Activated naive CD4-positive, alpha-beta T cell treated with anti-CD3 and anti-CD28 coated beads, Interleukin-2, amount 50 U/mL, for 72 hours (primary cell): ENCODE measurements around the gene CTNNA3. TPM values are rescaled to one million over a fixed set of nuclear protein-coding genes. Genes with fewer than 3 reads are reported as not detected.

Experiments
- ATAC-seq, 2 donors: fragments of 150-1000 bp; cut with Tn5 transposase; 2 replicates each; pipeline ENCODE4 v1.10.0; 2021; ENCODE audit warnings: mild to moderate bottlenecking in 2 of 2, moderate library complexity in 2 of 2
- DNase-seq, 2 donors: peaks; one replicate each; pipeline ENCODE4 v3.0.0; 2021 to 2022; ENCODE audit warnings: low spot score in 2 of 2
- H3K27ac Mint-ChIP-seq, 2 donors: one replicate each; pipeline ENCODE4 v1.8.0; 2022; ENCODE audit warnings: mild to moderate bottlenecking in 2 of 2, mixed read lengths in 2 of 2
- H3K36me3 Mint-ChIP-seq, 2 donors: one replicate each; pipeline ENCODE4 v1.8.0; 2022; ENCODE audit warnings: mixed read lengths in 2 of 2
- H3K9me3 Mint-ChIP-seq, 2 donors: one replicate each; pipeline ENCODE4 v1.8.0; 2022; ENCODE audit warnings: mixed read lengths in 2 of 2
- total RNA-seq, 2 donors: library from RNA; stranded (reverse); gene quantifications; one replicate each; pipeline ENCODE4 v1.2.3, GENCODE V29; 2022

The CTNNA3 gene
- total RNA-seq, 2 donors from 2014 or later = 0.30 to 0.39 TPM

DNA sequence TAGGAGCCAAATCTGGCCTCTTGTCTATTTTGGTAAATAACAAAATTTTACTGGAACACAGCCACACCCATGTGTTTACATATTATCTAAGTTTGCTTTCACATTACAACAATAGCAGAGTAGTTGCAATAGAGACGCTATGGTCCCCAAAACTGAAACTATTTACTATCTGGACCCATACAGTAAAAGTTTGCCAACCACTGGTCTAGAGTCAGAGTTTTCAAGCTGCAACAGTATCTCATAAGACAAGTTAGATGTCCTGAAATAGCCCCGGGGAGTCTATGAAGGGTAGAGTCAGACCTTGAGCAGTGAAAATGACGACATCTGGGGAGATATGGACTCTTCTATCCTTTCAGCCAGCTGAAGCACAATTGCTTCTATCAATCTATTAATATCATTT, 74.2 kb downstream of the CTNNA3 start:
- Mint-ChIP-seq H3K36me3 (no peaks in the 10 kb centered on the region), H3K9me3 (peaks cover 0 to 4% of the 10 kb centered on the region in 2 donors), H3K27ac (no peak overlapping the region)
- DNase-seq (no peak), ATAC-seq (no peak)

GRCh38 chr10:67618116-67618515, 77.9 kb downstream of the CTNNA3 start:
- Mint-ChIP-seq H3K36me3 (no peaks in the 10 kb centered on the region), H3K27ac (no peak overlapping the region), H3K9me3 (no peaks in the 10 kb centered on the region)
- ATAC-seq = no peak
- DNase-seq = no peak

- DNase-seq (peak in 1 of 2 donors; percentile 38), ATAC-seq (peak; percentile 99 to 100)
- no peaks in the 10 kb centered on the region for H3K36me3 Mint-ChIP-seq
- no peaks in the 10 kb centered on the region for H3K9me3 Mint-ChIP-seq
- H3K27ac Mint-ChIP-seq = peak overlapping the region in 1 of 2 donors; percentile 44
Measured at GRCh38 chr10:67612577-67613537, 83.1 kb downstream of the CTNNA3 start.

DNA sequence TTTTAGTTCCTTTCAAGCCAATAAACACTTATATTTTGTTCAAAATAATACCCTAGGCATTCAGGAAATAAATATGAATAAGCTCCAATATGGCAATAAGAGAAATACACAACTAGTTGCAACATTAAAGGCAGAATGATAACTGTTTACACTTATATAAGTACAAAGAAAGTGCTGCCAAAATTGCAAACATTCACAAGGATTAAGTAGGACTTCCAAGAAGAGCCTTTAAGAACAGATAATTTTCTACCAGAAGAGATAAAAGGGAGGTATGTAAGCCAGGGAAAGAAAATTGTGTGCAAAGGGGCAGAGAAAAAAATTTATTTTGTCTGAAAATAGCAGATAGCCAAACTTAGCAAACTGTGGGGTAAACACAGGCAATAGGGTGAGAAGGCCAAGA, 83.8 kb downstream of the CTNNA3 start:
- ATAC-seq (no peak), DNase-seq (no peak)
- no peak overlapping the region for H3K27ac Mint-ChIP-seq
- no peaks in the 10 kb centered on the region for H3K9me3 Mint-ChIP-seq
- no peaks in the 10 kb centered on the region for H3K36me3 Mint-ChIP-seq

- no peaks in the 10 kb centered on the region for H3K9me3 Mint-ChIP-seq
- ATAC-seq (no peak), DNase-seq (no peak)
- no peaks in the 10 kb centered on the region for H3K36me3 Mint-ChIP-seq
- no peak overlapping the region for H3K27ac Mint-ChIP-seq
Measured at GRCh38 chr10:67609996-67610793, 85.8 kb downstream of the CTNNA3 start.

- Mint-ChIP-seq H3K27ac (peak overlapping the region in 1 of 2 donors; percentile 18), H3K9me3 (no peaks in the 10 kb centered on the region)
- DNase-seq = no peak
Measured at GRCh38 chr10:67608001-67608400, 88.0 kb downstream of the CTNNA3 start.

GRCh38 chr10:67607472-67607871, 88.5 kb downstream of the CTNNA3 start:
- H3K36me3 Mint-ChIP-seq = no peaks in the 10 kb centered on the region
- ATAC-seq (peak; percentile 69 to 82), DNase-seq (no peak)
- peak overlapping the region in 1 of 2 donors; percentile 18 for H3K27ac Mint-ChIP-seq
- H3K9me3 Mint-ChIP-seq = no peaks in the 10 kb centered on the region

More at GRCh38 chr10:67608001-67608400, 88.0 kb downstream of the CTNNA3 start:
- H3K36me3 Mint-ChIP-seq = no peaks in the 10 kb centered on the region
- ATAC-seq = no peak

- no peak for ATAC-seq
- H3K36me3 Mint-ChIP-seq = no peaks in the 10 kb centered on the region
- DNase-seq = no peak
- no peak overlapping the region for H3K27ac Mint-ChIP-seq
- H3K9me3 Mint-ChIP-seq = no peaks in the 10 kb centered on the region
Measured at GRCh38 chr10:67606572-67606971, 89.4 kb downstream of the CTNNA3 start.

GRCh38 chr10:67603701-67604100, 92.3 kb downstream of the CTNNA3 start:
- Mint-ChIP-seq H3K36me3 (no peaks in the 10 kb centered on the region), H3K27ac (no peak overlapping the region), H3K9me3 (no peaks in the 10 kb centered on the region)
- ATAC-seq = no peak
- DNase-seq = no peak

- DNase-seq = no peak
- no peaks in the 10 kb centered on the region for H3K9me3 Mint-ChIP-seq
- ATAC-seq = no peak
- H3K36me3 Mint-ChIP-seq = no peaks in the 10 kb centered on the region
- H3K27ac Mint-ChIP-seq = no peak overlapping the region
Measured at GRCh38 chr10:67603086-67603485, 92.9 kb downstream of the CTNNA3 start.

- DNase-seq (no peak), ATAC-seq (no peak)
- Mint-ChIP-seq H3K9me3 (no peaks in the 10 kb centered on the region), H3K27ac (no peak overlapping the region), H3K36me3 (peaks cover 0 to 2% of the 10 kb centered on the region in 2 donors)
Measured at GRCh38 chr10:67602268-67602950, 93.6 kb downstream of the CTNNA3 start.

DNA sequence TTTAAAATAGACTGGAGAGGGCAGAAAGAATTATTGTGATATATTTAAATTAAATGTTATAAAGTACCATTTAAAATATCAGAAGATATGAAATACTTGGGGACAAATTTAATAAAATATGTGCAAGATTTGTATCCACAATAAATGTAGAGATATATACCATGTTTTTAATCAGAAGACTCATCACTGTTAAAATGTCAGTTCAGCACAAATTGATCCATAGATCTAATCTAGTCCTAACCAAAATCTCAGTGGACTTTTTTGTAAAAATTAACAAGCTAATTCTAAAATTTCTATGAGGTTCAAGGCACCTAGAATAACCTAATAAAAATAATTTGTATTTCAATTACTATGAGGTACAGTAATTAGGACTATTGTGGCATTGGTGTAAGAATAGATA, 96.4 kb downstream of the CTNNA3 start:
- peaks cover 9 to 11% of the 10 kb centered on the region in 2 donors for H3K9me3 Mint-ChIP-seq
- ATAC-seq (no peak), DNase-seq (no peak)
- peaks cover 0 to 21% of the 10 kb centered on the region in 2 donors for H3K36me3 Mint-ChIP-seq
- H3K27ac Mint-ChIP-seq = no peak overlapping the region

DNA sequence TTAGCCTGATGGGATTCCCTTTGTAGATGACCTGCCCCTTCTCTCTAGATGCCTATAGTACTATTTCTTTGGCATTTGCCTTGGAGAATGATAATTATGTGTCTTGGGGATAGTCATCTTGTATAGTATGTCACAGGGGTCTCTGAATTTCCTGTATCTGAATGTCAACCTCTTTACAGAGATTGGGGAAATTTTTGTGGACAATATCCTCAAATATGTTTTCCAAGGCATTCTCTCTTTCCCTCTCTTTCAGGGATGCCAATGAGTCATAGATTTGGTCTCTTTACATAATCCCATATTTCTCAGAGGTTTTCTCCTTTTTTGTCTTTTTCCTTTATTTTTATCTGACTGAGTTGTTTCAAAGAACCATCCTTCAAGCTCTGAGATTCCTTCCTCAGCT, 99.4 kb downstream of the CTNNA3 start:
- ATAC-seq = no peak
- H3K36me3 Mint-ChIP-seq = peaks cover 11 to 40% of the 10 kb centered on the region in 2 donors
- H3K9me3 Mint-ChIP-seq = peaks cover 14 to 27% of the 10 kb centered on the region in 2 donors

DNA sequence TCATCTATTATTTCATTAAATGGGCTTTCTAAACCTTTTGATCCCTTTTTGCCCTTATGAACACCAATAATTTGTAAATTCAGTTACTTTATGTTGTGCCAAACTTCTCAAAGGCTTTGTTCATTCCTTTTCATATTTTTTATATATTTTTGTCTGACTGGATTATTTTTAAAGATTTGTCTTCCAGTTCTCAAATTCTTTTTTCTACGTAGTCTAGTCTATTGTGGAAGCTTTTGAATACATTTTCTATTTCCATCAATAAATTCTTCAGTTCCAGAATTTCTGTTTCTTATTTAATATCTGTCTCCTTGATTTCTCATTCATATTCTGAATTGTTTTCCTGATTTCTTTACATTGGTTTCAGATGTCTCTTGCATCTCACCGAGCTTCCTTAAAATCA, 108.2 kb downstream of the CTNNA3 start:
- DNase-seq = no peak
- Mint-ChIP-seq H3K36me3 (peaks cover 15 to 47% of the 10 kb centered on the region in 2 donors), H3K27ac (no peak overlapping the region), H3K9me3 (peaks cover 36 to 53% of the 10 kb centered on the region in 2 donors)
- ATAC-seq = no peak

More for the DNA sequence above, 99.4 kb downstream of the CTNNA3 start:
- no peak for DNase-seq
- H3K27ac Mint-ChIP-seq = no peak overlapping the region

DNA sequence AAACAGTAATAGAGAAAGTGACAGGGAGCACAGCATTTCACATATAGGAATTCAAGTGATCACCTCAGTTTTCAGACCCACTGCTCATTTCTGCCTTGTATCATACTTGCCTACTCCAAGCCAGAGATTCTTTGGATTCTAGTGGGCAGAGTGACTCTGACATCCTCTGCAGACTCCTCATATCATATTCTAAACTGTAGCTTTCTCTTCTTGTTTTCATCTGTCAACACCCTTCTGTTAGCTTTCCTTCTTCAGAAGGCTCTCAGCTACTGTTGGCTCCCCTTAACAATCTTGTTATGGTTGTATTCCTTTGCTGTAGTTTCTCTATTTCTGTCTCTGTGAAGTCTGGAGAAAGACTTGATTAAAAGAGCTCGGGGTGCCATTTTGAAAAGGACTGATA, 120.5 kb downstream of the CTNNA3 start:
- DNase-seq (no peak), ATAC-seq (no peak)
- Mint-ChIP-seq H3K27ac (no peak overlapping the region), H3K36me3 (no peaks in the 10 kb centered on the region), H3K9me3 (no peaks in the 10 kb centered on the region)

GRCh38 chr10:67573484-67573883, 122.5 kb downstream of the CTNNA3 start:
- ATAC-seq (no peak), DNase-seq (no peak)
- Mint-ChIP-seq H3K9me3 (no peaks in the 10 kb centered on the region), H3K27ac (no peak overlapping the region), H3K36me3 (no peaks in the 10 kb centered on the region)

- no peak for ATAC-seq
- no peaks in the 10 kb centered on the region for H3K36me3 Mint-ChIP-seq
- no peak overlapping the region for H3K27ac Mint-ChIP-seq
- no peaks in the 10 kb centered on the region for H3K9me3 Mint-ChIP-seq
- no peak for DNase-seq
Measured at GRCh38 chr10:67571503-67571902, 124.5 kb downstream of the CTNNA3 start.
